NCI-H524 (cell line): Measurements from ENCODE around the gene BMP5.
"Not testable (repeated sequence)": the region's sequence is repeated elsewhere in the genome, so short reads cannot be mapped to it uniquely, and the experiment has no call there.

Experiments used
- DNase-seq, 2 experiments: peaks; one replicate each; lab custom pipeline; 2025; lab: John Stamatoyannopoulos, UW

Gene BMP5

DNA sequence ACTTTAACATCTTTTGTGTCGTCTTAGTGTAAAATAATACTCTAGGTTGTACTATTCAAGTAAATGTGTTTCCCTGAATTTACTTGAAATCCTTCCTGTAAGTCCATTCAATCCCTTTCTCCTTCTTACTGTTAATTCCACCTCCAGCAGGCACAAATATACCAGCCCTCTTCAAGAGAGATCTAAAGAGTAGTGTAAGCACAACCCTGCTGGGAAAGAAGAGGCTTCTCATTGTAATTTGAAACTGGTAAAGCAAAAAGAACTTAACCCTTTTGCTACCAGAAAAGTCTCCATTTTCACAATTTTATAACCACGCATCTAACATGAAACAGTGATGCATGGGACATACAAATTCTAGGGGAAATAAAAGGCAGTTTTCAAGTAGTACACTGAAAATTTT is at the start of gene BMP5:
TSS of gene BMP5 (minus strand) at position 191 of the 400 bp plus-strand sequence. CDS start 725 bp downstream, outside the sequence.
- peak; percentile 10 to 72 for DNase-seq

- DNase-seq = no peak
Observed at GRCh38 chr6:55922406-55922805, 47.0 kb upstream of the BMP5 start.

DNA sequence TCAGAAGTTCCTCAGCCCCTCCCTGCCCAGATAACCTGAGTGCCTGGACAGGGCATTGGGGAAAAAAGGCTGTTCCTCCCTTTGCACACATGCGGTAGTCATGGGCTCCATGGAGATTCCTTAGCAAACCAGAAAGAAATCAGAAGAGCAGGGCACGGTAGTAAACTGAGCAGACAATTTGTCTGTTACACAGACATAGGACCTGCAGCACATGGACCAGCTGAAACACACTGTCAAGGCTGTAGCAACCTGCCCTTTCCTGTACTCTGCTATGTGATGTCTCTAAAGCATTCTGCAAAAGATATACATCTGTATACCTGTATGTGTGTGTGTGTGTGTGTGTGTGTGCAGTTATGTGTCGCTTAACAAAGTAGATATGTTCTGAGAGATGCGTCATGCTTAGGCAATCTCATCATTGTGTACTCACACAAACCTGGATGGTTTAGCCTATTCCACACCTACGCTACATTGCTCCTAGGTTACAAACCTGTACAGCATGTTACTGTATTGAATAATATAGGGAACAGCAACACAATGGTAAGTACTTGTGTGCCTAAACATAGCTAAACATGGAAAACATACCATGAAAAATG is 44.4 kb upstream of the BMP5 start:
- DNase-seq = no peak

DNA sequence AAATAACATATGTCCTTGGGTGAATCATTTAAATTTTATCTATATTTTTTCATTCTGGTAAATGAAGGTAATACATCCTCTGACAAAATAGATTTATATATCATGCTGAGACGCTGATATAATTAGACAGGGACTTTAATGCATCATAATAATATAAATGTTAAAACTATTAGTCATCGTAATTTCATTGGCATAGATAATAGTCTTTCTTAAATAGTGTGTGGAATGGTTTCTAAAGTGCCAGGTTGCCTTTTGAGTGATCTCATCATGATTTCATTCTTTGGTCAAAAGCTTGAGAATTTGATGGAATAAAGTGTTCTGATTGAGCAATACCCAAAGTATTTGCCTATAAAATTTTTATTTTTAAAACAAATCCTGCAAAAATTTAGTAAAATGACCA is 43.2 kb upstream of the BMP5 start:
- DNase-seq = no peak

- no peak for DNase-seq
Observed at GRCh38 chr6:55917751-55918415, 42.5 kb upstream of the BMP5 start.

GRCh38 chr6:55916188-55916587 is 40.8 kb upstream of the BMP5 start:
- no peak for DNase-seq

DNA sequence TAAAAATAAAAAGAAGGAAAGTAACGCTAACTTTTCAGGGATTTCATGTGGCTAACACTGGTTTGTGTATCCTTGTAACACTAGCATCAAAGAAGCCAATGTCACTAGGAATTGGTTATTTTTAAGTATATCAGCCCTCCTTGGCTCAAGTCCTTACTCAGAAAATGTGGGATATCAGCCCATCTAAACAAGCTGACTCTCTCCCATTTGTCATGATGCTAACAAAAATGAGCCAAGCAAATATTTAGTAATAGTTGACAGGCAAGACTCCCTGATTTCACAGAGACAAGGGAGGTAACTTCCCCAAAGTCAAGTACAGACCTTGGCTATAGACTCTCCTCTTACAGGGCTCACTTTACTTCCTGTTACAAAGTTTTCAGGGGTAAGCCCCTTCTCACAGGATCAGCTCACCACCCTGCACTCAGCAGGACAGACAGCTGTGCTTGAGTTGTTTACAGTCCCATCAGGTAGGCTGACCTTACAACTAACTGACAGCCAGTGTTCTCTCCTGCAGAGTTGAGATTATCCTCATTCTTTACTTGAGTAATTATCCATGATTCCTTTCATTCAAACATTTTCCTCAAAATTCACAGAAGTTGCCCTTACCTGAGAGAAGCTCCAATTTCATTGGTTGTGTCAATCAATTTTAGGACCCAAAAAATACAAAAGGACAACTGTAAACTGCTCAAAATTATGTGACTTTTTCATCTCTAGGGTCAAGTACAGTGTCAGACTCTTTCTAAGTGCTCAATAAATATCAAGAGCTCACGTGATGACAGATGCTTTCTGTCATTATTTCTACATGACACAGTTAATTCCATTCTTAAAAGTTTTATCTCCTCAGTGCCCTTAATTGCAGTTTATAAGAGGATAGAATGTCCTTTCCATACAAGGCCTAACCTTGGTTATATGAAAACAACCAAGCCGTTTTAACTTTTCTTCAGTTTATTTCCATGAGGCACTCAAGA is 38.1 kb upstream of the BMP5 start:
- peak; percentile 42 to 66 for DNase-seq

DNA sequence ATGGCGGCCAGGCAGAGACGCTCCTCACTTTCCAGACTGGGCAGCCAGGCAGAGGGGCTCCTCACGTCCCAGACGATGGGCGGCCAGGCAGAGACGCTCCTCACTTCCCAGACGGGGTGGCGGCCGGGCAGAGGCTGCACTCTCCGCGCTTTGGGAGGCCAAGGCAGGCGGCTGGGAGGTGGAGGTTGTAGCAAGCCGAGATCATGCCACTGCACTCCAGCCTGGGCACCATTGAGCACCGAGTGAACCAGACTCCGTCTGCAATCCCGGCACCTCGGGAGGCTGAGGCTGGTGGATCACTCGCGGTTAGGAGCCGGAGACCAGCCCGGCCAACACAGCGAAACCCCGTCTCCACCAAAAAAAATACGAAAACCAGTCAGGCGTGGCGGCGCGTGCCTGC is 35.1 kb upstream of the BMP5 start:
- not testable (repeated sequence) for DNase-seq

GRCh38 chr6:55909911-55910310 is 34.5 kb upstream of the BMP5 start:
- not testable (repeated sequence) for DNase-seq

GRCh38 chr6:55902796-55903195 is 27.4 kb upstream of the BMP5 start:
- DNase-seq = no peak

DNA sequence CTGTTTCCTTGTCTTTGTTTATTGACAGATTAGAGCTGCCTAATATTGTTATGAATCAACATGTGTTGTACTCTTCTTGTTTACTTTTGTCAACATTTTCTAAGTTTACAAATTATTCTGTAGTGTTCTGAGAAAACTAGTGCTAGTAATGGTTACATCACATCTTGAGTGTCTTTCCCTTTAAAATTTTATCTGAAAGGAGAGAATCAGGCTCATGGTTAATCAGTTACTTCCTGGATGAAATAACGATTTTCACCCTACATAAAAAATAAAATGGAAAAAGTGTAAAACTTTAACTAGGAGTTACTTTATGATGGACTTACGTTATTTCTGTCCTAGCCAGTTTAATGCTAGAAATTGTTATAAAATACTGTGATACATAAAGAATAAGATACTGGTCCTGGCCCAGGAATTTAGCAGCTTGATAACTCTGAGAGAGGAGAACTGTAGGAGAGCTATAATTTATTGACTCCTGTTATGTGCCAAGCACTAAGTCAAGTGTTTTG is 26.4 kb upstream of the BMP5 start:
- no peak for DNase-seq

GRCh38 chr6:55898342-55898741 is 23.0 kb upstream of the BMP5 start:
- DNase-seq = no peak

GRCh38 chr6:55897346-55897745 is 22.0 kb upstream of the BMP5 start:
- DNase-seq = peak; percentile 14 to 58

DNA sequence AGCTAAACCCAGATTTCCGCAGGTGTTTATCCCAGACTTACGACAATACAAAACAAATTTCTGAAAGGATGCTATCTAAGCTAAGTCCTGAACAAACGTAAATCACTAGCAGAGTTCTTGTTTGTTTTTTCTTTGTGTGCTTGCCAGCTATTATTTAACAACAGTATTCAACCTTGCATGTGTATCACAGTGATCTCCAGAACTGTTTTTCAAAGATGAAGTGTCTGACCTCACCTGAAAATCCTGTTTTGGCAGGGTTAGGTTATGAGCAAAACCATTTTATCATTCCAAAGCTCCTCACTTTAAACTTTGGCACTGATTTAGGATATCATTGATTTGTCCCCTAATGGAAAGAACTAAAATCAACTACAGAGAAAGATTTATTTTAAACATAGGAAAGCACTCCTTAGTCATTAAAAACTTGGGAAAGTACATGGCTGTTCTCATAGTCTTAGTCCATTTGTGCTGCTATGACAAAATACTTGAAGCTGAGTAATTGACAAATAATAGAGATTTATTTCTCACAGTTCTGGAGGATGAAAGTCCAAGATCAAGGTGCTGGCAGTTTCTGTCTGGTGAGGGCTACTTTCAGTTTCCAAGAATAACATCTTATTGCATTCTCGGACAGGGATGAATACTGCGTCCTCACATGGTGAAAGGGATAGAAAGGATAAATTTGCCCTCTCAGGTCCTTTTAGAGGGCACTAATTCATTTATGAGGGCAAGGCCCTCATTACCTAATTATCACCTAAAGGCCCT is 20.8 kb upstream of the BMP5 start:
- no peak for DNase-seq

GRCh38 chr6:55892749-55893357 is 17.5 kb upstream of the BMP5 start:
- DNase-seq = no peak

DNA sequence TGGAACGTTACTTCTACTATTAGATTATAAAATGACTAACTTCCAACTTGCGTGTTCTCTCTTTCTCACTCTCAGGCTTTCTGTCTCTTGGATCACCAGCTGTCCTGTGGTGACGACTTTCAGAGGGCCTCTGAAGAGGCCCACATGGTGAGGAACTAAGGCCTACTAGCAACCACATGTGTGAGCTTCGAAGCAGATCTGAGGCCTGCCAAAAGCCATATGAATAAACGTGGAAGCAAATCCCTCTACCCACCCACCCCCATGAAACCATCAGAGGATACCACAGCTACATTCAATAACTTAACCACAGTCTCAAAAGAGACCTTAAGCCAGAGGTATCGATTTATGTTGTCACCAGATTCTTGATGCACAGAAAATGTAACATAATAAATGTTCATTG is 13.5 kb upstream of the BMP5 start:
- no peak for DNase-seq

DNA sequence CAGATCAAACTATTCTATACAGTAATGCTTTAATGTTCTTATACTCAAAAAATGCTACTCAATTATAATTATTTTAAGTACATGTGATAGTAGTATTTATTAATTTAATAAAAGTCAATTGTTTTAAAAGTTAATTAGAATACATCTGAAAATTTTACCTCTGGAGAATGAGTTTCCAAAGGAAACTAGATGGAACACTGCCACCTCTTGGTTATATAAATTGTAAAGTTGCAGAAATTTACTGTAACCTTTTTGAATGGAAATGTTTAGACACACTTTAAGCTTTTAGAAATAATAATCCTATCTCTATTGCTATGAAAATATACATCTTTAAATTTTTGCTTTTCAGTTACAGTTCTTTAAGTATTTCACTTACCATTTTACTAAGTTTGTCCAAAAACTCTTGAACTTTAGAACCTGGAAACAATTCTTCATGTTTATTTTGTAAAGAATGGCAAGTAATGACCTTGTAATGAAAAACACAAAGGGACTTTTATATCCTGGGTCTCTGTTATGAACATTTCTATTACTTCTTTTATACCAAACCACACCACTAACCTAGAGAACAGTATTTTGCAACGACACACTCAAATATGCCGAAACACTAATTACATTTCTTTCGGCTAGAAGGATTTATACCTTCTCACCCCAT is 10.9 kb upstream of the BMP5 start:
- peak in 1 of 2 experiments; percentile 9 for DNase-seq

DNA sequence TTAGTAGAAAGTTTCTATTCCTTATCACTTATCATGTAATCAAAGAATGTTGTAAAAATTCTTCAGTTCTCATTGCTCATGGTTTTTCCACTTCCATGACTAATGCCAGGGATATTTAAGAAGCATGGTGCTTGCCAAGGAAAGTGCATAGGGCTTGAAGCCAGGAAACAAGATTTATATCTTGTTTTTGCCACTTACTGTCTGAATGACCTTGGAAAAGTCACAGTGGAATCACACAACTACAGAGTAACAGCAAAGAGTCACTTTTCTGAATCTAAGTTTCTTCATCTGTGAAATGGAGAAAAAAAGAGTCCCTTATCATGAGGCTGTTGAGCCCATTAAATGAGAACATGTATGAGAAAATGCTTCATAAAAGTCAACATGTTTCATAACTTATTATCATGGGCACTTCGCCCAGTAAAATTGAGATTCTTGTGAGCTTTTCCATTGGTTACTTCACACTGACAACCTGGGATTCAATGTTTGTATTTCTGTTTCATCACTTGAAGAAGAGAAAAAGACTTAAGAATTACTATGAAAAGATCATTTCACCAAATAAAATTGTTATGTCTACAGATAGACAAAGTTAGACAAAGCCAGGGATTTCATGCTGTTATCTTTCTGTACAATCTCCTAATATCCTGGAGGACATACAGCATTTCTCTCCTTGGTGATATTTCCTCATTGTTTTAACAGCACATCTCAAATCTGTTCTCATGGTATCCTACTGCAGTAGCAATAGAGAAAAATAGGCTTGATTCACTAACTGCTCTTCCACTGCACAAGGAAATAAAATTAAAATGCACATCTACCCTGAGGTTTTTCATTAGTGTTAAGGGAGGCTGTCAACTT is 7.6 kb upstream of the BMP5 start:
- no peak for DNase-seq

DNA sequence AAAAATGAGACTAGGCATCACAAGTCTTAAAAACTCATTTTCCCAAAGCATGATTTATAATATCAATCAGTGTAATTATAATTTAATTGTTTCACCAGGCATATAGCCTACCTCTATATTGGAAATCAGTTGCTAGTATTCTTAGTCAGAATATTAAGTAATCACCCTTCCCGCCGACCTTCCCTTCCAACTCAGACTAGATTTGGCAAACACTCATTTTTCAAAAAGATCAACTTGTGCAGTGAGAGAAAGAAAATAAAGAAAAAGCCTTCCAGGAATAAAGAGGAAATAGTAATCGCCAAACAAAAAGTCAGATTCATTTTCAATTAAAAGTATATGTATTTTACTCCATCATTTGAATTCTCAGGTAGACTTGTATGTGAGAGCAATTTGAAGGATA is 1.9 kb upstream of the BMP5 start:
- no peak for DNase-seq

GRCh38 chr6:55874316-55874715 is 1.1 kb downstream of the BMP5 start:
- no peak for DNase-seq
